Measurements from ENCODE around the gene MFN2. TPM values are rescaled to one million over a fixed set of nuclear protein-coding genes. Genes with fewer than 3 reads are reported as not detected.

Gene MFN2
- total RNA-seq, 1 donor from 2014 or later: 663 TPM

DNA sequence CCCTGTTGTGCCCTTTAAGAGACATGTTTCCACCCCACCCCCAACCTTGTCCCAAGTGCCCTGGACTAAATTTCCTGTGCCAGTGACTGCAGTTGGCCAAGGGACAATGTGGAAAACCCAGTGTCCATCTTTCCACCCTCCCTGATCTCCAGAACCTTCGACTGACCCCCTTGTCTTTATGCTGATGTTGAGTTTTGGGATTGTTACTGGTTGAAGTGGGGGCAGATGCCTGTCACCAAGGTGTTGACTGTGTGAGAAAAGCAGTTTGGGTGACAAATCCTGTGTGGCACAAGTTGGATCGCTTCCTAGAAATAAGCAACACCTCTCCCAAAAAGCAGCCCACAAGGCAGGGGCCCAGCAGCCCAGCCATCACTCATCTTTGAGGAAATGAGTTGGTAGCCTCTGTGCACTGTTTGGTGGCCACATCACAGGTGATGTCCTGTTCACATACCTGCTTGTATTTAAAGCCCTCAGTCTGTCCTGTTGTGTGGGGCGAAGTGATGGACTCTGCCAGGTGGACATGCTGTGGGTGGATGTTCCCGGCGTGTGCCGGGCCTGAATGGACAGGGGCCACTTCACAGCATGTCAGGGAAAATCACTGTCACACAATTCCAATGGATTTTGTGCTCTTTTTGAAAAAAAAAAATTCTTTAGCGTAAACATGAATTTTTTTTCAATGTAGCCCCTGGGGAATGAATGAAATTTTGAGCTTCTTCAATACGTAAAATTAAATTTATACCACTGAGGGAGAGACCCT is 32.5 kb downstream of the MFN2 start:
- no peak overlapping the region for H3K27ac ChIP-seq (replicated peaks)
- H3K4me1 ChIP-seq: peaks cover 40% of the 10 kb centered on the region
- intact Hi-C loops (cut with micrococcal nuclease): no loop called here
- TF ChIP-seq, protein P1, sequence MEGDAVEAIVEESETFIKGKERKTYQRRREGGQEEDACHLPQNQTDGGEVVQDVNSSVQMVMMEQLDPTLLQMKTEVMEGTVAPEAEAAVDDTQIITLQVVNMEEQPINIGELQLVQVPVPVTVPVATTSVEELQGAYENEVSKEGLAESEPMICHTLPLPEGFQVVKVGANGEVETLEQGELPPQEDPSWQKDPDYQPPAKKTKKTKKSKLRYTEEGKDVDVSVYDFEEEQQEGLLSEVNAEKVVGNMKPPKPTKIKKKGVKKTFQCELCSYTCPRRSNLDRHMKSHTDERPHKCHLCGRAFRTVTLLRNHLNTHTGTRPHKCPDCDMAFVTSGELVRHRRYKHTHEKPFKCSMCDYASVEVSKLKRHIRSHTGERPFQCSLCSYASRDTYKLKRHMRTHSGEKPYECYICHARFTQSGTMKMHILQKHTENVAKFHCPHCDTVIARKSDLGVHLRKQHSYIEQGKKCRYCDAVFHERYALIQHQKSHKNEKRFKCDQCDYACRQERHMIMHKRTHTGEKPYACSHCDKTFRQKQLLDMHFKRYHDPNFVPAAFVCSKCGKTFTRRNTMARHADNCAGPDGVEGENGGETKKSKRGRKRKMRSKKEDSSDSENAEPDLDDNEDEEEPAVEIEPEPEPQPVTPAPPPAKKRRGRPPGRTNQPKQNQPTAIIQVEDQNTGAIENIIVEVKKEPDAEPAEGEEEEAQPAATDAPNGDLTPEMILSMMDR (IDR thresholded peaks at IDR 0.05; ENCODE audit: borderline replicate concordance): no peak
- H3K36me3 ChIP-seq: peaks cover 61% of the 10 kb centered on the region
- H3K27me3 ChIP-seq (ENCODE audit: low read depth): no peaks in the 10 kb centered on the region
- DNase-seq: no peak
- no peaks in the 10 kb centered on the region for H3K9me3 ChIP-seq (replicated peaks)
- H3K4me3 ChIP-seq: no peak overlapping the region

DNA sequence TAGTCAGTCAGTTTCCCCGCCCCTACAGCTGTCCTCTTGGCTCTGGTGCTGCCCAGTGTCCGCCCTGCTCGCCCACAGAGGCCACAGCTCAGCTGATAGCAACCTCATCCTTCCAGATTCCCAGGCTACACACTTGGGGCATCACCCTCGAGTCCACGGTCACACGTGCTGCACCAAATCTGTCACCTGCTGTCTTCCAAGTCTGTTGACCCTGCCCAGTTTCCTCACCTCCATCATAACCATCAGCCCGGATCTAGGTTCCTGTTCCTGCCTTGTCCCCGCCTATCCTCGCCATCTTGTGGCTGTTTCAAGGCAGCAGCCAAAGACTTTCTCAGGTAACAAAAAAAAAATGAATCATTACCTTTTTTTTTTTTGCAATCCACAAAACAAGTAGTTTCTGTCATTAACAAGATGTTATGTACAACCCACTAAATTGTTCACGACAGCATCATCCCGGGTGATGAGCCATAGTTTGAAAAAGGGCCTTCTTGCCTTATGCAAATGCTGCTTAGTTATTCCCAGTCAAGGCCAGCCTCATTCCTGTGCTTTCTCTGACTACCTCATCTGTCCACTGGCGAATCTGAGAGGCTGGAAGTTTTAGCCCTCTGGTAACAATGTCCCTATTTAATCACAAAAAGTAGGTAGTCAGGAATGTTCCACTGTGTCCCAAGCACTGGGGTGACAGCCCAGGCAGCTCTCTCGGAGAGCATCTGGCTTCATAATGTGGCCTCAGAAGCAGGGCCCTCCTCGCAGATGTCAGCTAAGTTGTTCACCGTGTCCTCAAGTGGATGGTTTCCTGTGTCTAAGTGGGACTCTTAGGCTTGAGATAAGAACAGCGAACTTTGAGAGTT is 34.1 kb downstream of the MFN2 start:
- no peak for DNase-seq
- Histone ChIP-seq H3K27ac (replicated peaks) (peak overlapping the region; percentile 38), H3K4me1 (peaks cover 47% of the 10 kb centered on the region), H3K9me3 (replicated peaks) (no peaks in the 10 kb centered on the region), H3K4me3 (no peak overlapping the region), H3K27me3 (ENCODE audit: low read depth) (no peaks in the 10 kb centered on the region), H3K36me3 (peaks cover 48% of the 10 kb centered on the region)
- TF ChIP-seq, protein P1 (IDR thresholded peaks at IDR 0.05; ENCODE audit: borderline replicate concordance): no peak
- intact Hi-C loops (cut with micrococcal nuclease): no loop called here

DNA sequence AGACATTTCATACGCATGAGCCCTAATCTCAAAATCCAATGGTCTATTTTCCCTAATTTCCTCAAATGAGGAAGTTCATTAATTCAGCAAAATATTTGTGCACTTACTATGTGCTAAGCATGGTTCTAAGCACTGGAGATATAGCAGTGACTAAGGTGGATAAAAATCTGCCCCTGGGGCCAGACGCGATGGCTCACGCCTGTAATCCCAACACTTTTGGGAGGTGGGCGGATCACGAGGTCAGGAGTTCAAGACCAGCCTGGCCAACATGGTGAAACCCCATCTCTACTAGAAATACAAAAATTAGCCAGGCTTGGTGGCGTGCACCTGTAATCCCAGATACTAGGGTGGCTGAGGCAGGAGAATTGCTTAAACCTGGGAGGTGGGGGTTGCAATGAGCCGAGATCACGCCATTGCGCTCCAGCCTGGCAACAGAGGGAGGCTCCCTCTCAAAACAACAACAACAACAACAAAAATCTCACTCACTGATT is 34.8 kb downstream of the MFN2 start:
- no peaks in the 10 kb centered on the region for H3K27me3 ChIP-seq (ENCODE audit: low read depth)
- H3K4me3 ChIP-seq: no peak overlapping the region
- intact Hi-C loops (cut with micrococcal nuclease): no loop called here
- TF ChIP-seq, protein P1 (IDR thresholded peaks at IDR 0.05; ENCODE audit: borderline replicate concordance): no peak
- H3K4me1 ChIP-seq: peaks cover 54% of the 10 kb centered on the region
- no peak for DNase-seq
- no peaks in the 10 kb centered on the region for H3K9me3 ChIP-seq (replicated peaks)
- peak overlapping the region; percentile 38 for H3K27ac ChIP-seq (replicated peaks)
- peaks cover 42% of the 10 kb centered on the region for H3K36me3 ChIP-seq

DNA sequence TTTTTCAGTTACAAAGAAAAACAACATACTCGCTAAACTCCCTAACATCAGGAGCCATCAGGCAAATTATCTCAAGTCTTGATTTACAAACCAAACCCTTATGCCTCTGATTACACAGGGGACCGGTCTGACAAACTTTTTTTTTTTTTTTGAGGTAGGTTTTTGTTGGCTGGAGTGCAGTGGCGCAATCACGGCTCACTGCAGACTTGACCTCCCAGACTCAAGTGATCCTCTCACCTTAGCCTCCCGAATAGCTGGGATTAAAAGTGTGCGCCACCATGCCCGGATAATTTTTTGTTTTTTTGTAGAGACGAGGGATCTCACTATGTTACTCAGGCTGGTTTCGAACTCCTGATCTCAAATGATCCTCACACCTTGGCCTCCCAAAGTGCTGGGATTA is 35.3 kb downstream of the MFN2 start:
- Histone ChIP-seq H3K4me1 (peaks cover 59% of the 10 kb centered on the region), H3K4me3 (no peak overlapping the region), H3K27ac (replicated peaks) (no peak overlapping the region), H3K36me3 (peaks cover 37% of the 10 kb centered on the region), H3K27me3 (ENCODE audit: low read depth) (no peaks in the 10 kb centered on the region), H3K9me3 (replicated peaks) (no peaks in the 10 kb centered on the region)
- TF ChIP-seq, protein P1 (IDR thresholded peaks at IDR 0.05; ENCODE audit: borderline replicate concordance): no peak
- intact Hi-C loops (cut with micrococcal nuclease): no loop called here
- DNase-seq: no peak

DNA sequence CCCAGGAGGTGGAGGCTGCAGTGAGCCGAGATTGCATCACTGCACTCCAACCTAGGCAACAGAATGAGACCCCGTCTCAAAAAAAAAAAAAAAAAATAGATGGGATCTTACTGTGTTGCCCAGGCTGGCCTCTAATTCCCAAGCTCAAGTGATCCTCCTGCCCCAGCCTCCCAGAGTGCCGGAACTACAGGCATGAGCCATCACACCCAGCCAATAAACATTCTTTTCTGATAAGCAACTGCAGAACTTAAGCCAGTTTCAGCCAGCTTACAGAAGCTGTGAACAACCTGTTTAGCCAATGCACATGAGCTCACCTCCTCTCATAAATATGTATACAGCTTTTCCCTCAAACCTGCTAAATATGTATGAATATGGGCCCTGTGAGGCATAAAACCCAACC is 35.9 kb downstream of the MFN2 start:
- Histone ChIP-seq H3K9me3 (replicated peaks) (no peaks in the 10 kb centered on the region), H3K4me1 (peaks cover 58% of the 10 kb centered on the region), H3K4me3 (no peak overlapping the region), H3K27me3 (ENCODE audit: low read depth) (no peaks in the 10 kb centered on the region), H3K27ac (replicated peaks) (no peak overlapping the region), H3K36me3 (peaks cover 30% of the 10 kb centered on the region)
- intact Hi-C loops (cut with micrococcal nuclease): no loop called here
- DNase-seq: no peak
- TF ChIP-seq, protein P1 (IDR thresholded peaks at IDR 0.05; ENCODE audit: borderline replicate concordance): no peak
